Amygdala (tissue), 56 donors: ENCODE measurements around the gene HOXD11.

Experiments
- DNase-seq, 56 donors: peaks; one replicate each; lab custom pipeline; 2025; lab: John Stamatoyannopoulos, UW

The HOXD11 gene

DNA sequence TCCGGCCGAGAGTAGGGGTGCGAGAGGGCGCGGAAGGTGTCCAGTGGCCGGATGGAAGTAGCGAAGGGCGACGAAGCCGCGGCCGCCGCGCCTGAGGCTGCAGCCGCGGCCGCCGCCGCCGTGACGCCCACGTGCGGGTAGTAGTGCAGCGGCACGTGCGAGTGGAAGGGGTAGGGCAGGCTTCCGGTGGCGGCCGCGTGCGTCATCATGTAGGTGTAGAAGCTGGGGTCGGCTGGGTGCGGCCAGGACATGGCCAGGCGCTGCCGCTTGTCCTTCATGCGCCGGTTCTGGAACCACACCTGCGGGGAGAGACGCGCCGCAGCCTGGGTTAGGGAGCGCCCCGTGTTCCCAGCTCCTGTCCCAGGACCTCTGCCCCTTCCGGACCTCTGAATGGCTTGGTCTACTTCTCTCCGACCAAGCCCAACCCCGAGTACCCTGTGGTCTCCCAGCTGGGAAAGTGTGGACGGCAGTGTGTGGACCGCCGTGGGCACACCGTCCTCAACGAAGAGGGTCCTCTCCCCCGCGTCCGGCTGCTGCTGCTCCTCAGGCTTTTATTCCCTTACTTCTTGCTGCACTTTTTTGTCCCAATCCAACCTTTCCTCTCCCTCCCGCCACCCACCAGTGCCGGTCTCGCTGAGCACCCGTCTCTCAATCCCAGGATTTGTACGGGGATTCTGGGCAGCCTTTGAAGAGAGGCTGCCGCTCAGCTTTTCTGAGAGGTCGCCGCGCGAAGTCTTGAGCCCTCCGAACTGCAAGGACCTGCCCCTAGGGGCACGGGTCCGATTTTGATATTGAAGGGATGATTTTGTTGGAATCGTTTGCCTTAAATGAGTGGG is 26.3 kb upstream of the HOXD11 start:
- DNase-seq: no peak

DNA sequence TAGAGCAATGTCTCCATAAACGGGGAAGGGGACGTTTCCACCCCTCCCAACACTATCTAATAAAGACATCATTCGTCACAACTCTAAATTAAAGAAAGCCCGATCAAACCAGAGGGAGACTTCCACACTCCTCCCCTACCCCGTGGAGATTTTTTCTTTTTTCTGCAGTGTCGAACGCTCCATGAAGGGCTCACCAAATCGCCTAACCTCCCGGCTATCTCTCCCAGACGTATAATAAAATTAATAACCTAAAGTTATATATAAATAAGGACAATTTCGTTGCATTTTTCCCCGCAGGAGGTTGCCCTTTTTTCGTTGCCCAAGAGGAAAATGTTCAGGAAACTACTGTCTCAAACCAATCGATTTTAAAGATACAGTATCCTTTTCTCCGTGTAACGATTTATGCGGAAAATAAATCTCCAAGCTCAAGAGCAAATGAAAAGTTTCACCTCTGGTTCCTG is 25.7 kb upstream of the HOXD11 start:
- no peak for DNase-seq

DNA sequence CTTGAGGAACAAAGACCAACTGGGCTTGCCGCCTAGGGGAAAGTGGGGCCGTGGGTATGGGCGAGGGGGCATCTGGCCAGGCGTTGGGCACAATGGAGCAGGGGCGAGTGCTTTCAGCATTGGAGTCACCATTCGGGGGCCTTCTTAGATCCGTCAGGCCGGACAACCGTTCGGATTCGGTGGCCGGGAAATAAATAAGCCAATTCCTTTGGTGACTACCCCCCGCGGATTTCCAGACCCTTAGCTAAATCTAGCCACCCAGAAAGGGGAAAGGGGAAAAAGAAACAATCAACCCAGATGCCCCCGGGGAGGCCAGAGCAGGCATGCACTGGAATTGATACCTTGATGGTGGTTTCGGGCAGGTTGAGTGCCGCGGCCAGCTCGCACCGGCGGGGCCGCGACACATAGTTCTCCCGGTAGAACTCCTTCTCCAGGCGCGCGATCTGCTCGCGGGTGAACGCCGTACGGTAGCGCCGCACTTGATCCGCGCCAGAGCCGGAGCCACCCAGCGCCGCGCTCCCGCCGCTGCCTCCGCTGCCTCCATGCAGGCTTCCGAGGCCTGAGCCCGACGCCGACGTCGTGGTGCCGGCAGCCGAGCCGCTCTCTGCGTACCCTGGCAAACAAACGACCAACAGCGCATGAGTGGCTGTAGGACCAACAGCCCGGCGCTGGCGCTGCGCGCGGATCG is 25.1 kb upstream of the HOXD11 start:
- DNase-seq: no peak

DNA sequence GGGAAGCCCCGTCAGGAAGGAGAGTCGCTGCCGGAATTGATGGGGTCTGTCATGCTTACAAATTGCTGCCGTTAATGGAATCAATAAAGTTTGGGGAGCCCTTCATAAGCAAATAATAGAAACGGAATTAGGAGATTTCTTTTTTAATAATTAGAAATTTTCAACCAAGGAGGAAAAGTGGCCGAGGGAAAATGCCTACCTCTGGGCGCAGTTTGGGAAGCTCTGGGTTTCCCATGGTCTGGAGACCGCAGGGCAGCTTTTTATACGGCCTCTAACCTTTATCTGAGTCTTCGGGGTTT is 24.6 kb upstream of the HOXD11 start:
- no peak for DNase-seq

DNA sequence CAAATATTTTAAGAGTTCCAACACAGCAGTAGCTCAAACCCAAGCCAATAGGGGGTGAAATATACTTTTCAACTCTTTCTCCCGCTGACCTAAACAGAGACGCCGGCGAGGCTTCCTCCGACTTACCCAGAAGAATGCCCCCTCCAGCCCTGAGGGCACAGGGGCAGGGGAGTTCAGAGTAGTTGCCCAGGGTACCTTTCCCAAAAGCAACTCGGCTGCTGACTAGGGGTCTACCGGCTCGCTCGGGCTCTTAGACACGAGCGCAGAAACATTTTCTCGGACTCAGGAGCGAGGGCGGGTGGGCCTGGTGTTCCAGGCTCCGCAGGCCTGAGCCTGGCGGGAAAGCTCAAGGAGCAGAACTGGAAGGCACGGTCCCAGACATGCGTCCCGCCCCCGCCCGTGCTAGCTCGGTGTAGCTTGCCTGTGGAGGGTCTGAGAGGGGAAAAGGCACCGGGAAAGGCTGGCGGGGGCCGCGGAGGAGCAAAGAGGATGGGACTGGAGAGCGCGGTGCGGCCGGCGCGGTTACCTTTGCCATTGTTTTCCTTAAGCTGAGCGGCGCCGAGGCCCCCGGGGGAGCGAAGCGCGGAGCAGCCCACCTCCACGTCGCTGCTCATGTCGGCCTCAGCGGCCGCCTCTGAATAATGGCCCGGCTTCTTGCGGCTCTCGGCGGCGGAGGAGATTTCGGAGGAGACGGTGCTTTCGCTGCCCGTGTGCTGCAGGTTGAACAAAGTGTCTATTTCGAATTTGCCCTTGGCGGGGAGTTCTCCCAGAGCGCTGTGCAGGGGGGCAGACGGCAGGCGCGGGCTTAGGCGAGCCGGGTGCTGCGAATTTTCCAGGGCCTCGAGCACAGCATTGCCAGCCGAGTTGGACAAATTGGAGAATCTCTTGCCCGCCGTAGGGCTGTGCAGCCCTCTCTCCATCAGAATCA is 24.0 kb upstream of the HOXD11 start:
- DNase-seq: no peak

DNA sequence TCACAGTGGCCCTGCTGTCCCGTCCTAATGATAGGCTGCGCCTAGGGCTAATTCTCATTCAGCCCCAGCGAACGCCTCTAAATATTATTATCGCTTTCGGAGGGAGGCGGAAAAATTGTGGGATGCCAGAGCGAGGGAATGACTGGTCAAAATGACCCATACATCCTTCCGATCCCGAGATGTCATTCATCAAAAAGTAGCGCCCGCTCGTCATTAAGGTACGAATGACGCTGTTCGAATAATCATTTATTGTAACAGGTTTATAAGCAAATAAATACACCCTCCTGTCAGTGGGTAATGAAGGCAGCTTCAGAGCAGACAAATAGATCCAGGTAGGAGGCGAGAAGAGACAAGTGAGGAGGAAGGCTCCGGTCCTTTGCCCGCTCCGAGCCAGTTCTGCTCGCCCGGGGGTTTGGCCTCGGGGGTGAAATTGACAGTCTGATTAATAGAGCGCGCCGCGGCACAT is 23.3 kb upstream of the HOXD11 start, which contains the start of gene EVX2:
TSS of gene EVX2 (minus strand) at position 167 of the 466 bp plus-strand sequence. CDS start 186 bp downstream, outside the sequence.
- DNase-seq: no peak

DNA sequence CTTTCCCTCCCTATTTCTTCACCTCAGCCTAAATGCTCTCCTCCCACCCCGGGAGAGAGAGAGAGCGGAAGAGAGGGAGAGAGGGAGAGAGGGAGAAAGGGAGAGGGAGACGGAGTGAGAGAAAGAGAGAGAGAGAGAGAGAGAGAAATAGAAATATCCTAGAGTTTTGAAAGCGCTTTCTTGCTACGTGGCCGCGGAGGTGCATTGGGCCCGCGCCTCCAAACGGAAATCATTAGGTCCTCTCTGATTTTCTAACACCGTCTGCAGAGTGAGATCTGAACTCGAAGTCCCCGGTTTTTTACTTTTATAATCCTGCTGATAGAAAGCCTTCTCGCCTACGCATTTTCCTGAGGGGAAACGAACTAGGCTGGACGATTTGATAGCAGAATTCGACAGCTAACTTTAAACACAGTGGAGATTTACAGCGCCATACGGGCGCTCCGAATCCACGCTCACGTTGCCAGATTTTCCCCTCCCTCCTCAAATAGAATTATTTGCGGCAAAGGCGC is 22.4 kb upstream of the HOXD11 start:
- DNase-seq: no peak

DNA sequence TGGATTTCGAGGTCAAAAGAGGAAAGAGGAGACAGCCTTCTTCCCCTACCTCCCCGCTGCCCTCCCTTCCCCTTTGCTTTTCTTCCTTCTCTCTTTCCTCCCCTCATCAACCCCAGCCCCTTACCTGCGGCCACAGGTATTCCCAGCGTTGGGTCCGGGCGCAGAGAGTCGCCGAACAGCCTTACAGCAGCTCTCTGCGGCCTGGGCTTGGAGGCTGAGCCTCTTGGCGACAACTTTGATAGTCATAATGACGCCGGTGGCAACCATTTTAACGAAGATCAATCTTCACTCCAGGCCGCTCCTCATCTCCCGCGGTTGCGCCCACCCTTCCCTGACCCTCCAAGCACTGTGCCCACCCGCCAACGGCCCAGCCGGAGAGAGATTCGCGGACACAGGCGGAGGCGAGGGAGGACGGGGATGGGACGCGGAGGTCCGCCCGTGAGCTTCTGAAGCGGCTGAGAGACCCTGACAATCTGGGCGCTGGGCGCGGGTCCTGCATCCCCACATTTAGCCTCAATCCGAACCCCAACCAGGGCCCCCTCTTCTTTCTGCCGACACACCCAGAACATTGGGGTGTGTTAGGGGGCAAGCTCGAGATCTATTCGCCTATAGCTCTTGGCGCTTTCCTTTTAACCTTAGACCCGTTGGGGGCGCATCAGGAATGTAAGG is 21.8 kb upstream of the HOXD11 start:
- no peak for DNase-seq

DNA sequence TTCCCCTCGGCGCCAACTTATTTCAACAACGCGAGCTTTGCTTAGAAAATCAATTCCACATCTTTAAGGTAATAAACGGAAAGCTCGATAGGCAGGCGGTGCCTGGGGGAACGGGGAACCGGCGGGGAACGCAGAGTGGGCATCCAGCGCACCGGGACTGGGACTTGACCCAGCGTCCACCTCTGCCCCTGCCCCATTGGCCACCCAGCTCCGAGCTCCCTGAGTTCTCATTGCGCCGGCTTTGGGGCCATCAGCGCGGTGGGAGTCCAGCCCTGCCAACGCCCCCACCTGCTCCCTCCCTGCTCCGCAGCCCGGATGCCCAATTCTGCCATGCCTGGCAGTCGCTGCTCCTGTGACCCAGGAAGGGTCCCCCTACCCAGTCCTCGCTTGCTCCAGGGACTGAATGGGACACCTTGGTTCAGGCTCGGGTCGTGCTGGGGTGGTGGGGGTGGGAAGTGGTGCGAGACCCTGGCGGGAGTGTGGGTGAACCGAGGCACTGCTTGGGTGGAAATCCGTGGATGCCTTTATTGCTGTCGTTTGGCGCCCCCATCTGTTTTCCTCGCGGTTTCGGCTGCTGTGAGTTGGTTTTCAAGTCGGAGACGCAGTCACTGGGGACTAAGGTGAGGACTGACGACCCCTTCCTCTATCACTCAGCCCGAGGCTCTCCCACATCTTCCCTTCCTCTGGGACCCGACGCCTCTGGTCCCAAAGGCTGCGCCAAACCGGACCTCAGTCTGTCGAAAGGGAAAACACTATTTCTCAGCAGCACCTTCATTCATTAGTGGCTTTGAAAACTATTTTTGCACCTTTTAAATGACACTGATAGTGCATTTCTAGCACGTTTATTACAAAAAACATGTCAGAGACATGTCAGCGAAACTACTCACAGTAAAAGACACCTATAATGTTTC is 21.0 kb upstream of the HOXD11 start:
- DNase-seq: peak in 31 of 56 donors; percentile 2 to 64 (median 20)

DNA sequence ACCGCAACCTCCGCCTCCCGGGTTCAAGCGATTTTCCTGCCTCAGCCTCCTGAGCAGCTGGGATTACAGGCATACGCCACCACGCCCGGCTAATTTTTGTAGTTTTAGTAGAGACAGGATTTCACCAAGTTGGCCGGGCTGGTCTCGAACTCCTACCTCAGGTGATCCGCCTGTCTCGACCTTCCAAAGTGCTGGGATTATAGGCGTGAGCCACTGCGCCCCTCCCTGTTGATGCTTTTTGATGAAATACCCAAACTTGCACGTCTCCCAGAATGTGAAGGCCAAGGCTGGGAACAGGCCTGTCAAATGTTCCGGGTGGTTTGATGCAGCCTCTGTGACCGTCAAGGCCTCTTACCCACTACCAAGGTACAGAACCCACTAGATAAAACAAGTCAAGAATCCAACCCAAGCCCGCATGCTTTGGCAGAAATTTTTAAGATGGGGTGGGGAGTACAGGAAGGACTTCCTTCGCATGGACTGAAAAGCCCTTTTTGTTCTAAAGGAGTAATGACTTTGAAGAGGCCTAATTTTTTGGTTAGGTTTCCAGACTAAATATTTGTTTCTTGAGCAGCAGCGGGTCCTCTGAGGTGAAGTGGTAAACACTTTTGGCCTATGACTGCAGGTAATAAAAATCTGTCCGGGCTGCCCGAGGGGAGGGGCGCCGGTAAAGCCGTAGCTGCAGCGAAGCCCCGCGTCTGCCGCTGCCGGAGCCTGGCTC is 19.6 kb upstream of the HOXD11 start:
- DNase-seq: no peak

DNA sequence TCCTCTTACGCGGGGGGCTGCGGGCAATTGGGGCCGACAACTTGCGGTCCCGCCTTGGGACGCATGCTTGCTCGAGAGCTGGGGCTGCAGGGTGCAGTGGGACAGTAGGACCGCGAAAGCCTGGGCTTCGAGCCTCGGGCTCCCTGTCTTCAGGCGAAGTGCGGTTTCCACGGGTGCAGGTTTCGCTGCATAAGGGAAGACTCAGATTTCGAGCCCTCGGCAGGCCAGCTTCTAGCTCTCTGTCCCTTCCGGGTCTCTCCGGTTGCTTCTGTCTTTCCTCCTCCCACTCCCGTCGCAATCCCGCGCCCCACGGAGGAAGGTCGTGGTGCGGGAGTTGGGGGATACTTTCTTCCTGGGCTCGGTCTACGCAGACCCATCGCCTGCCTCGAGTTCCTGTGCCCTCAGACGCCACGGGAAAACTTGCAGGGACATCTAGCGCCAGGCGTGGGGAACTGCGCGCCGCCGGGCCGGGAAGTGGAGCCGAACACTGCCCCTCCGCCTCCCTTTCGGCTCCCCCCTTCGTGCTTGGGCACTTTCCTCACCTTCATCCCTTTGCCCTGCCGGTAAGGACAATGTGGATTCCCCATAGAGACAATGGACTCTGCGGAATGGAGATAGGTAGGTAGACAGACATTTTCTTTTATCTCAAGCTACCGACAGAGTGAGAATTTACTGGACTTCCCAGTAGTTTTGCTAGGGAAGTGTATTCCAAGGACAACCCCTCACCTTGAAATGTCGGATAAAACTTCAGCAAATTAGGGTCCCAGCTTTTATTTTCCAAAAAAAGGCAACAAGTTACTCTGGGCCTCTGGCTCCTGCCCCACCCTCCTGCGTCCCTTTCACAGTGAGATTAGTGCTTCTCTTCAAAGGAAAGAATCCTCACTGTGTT is 18.8 kb upstream of the HOXD11 start:
- DNase-seq: peak in 20 of 56 donors; percentile 1 to 49 (median 12)

DNA sequence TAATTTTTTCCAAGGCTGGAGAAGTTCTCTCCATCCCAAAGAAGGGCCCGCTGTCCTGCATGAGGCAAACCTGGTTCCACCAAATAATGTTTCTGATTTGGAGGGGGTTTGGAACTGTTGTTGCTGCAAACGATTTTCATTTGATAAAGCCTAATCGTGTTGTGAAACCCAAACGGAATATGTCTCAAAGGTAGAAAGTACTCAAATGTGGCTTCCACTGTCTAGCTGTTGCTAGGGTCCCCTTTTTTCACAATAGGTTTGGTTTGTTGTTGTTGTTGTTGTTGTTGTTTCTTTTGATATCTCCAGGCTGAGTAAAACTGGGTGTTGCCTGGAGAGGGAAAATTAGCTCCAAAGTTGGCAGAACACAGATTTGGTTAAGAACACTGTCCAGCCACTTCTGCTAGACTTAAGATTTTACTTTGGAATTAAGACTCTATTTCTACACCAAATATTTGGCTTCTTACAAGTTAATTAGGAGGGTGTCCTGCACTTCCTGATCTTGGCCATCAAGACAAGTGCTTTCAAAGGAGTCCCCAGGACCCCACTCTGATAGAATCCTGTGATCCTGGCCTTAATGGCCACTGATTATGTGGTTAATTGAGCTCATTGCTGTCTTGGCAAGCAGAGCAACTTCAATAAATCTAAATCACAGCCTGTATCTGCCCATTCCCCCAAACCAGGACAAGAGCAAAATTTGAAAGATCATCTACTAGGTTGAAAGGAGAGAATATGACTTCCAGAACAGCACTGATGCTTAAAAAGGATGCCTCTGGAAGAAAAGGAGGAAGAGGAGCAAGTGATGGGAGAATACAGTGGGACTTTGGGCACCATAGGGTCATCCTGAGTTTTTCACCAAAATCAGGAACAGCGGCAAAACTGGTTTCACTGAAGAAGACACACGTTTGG is 17.9 kb upstream of the HOXD11 start:
- no peak for DNase-seq

DNA sequence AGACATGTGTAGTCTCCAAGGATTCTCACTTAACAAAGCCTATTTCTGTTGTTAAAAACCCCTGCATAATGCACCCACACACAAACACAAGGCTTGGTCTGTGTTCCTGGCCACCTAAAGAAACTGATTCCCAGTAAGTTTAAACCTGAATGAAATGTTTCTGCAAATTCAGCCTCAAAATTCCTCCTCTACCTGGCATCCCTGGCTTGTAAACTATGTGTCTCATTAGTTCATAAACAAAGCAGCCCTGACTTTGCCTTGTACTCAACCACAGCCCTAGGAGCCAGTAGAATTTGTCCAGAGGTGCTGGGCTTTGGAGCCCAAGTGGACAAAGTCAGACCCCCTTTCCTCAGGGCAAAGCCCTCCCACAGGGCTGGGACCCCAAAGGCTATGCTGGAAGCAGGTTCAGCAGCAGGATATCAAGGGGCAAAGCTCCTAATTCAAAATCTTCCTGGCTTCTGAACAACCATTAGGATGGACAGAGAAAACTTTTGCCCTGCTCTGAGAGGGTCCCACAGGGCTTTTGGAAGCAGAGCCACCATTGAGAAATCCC is 17.2 kb upstream of the HOXD11 start:
- no peak for DNase-seq

DNA sequence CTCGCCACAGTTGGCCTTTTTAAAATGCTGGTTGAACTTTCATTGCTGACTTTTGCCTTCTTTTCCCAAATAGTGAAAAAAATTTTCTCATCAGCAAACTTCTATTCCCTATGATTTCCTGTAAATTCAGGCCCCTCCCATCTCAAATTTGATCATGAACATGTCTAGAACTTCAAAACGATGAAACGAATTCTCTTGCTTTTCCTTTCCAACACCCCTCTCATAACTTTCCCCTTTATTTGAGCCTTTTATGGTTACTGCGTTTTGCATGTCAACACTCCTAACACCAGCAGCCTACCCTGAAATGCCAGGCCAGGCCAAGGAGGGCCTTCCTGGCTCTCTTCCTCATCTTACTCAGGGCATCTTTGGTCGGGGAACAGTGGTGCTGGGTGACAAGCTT is 16.2 kb upstream of the HOXD11 start:
- no peak for DNase-seq

DNA sequence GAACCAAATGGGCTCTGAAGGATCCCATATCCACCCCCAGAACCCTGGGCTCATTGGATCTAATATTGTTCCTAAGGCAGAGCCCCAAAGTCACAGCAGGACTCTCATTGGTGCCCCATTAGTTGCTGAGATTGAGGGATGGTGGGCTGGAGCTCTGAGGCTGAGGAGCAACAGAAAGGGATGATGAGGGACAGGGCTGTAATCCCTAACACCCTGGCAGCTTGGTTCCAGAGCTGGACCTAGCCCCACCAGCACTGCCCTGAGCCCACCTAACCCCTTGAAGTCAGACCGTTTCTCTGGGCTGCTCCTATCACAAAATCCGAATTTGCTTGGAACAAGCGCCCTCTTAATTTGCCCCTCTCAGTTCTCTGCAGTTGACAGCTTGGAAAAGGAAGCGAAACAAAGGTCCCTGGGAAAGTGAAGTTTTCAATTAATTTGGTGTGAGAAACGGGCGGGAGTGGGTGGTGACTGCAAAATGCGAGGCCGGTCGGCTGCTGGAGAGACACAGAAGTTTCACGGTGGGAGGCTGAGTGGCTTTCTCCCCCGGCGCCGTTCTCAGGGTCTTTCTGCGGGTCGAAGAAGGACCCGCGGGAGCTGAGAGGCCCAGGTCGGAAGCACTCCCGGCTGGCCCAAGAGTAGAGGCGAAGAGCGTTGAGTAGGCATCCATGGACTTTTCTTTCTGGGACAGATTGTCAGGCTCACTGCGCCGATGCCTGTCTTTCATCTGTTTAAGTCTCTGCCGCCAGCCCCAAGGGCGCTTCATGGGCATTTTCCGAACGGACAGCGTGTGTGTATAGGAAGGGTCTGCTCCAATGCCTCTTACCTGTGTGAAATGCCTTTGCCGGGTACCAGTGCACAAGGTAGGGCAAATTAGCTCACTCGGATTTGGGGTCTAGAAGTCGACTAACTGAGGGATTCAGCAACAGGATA is 15.5 kb upstream of the HOXD11 start:
- DNase-seq: no peak
